HG03196 (cell line): ENCODE data around the gene PSMB2.
A peak's percentile ranks its signal among the peaks of the same experiment; 100 is the strongest.
"Not testable (repeated sequence)": the region's sequence is repeated elsewhere in the genome, so short reads cannot be mapped to it uniquely, and the experiment has no call there.

Experiments
- ATAC-seq: cut with Tn5 transposase; IDR thresholded peaks from one replicate; pipeline ENCODE4 v1.9.1; 2021; ENCODE audit not compliant: unreplicated experiment

PSMB2 gene

GRCh38 chr1:35594005-35594760 is 47.1 kb downstream of the PSMB2 start:
- ATAC-seq: no peak

- ATAC-seq: no peak
Observed at GRCh38 chr1:35592991-35593769, 48.1 kb downstream of the PSMB2 start.

GRCh38 chr1:35591211-35591610 is 50.1 kb downstream of the PSMB2 start:
- no peak for ATAC-seq

- no peak for ATAC-seq
Observed at GRCh38 chr1:35590476-35591040, 50.8 kb downstream of the PSMB2 start.

- no peak for ATAC-seq
Observed at GRCh38 chr1:35589516-35590427, 51.6 kb downstream of the PSMB2 start.

GRCh38 chr1:35588197-35588910 is 53.0 kb downstream of the PSMB2 start:
- no peak for ATAC-seq

- ATAC-seq: no peak
Observed at GRCh38 chr1:35587736-35588135, 53.6 kb downstream of the PSMB2 start.

- ATAC-seq: no peak
Observed at GRCh38 chr1:35586808-35587207, 54.5 kb downstream of the PSMB2 start.

- not testable (repeated sequence) for ATAC-seq
Observed at GRCh38 chr1:35585805-35586204, 55.5 kb downstream of the PSMB2 start.

GRCh38 chr1:35585281-35585680 is 56.0 kb downstream of the PSMB2 start:
- no peak for ATAC-seq

- ATAC-seq: not testable (repeated sequence)
Observed at GRCh38 chr1:35581621-35582020, 59.7 kb downstream of the PSMB2 start.

GRCh38 chr1:35580949-35581388 is 60.4 kb downstream of the PSMB2 start:
- ATAC-seq: no peak

GRCh38 chr1:35577071-35577998 is 64.0 kb downstream of the PSMB2 start:
- ATAC-seq: peak; percentile 64

GRCh38 chr1:35576766-35577070 is 64.6 kb downstream of the PSMB2 start:
- ATAC-seq: not testable (repeated sequence)

GRCh38 chr1:35576061-35576765 is 65.1 kb downstream of the PSMB2 start:
- ATAC-seq: no peak

GRCh38 chr1:35575416-35575958 is 65.8 kb downstream of the PSMB2 start:
- no peak for ATAC-seq

- no peak for ATAC-seq
Observed at GRCh38 chr1:35574655-35575415, 66.5 kb downstream of the PSMB2 start.
